ENCODE data around the gene MAPKAP1.

GRCh38 chr9:125443367-125443766 is 263.6 kb downstream of the MAPKAP1 start:
- no peak for TF ChIP-seq CTCF (IDR thresholded peaks at IDR 0.05)
- TF ChIP-seq POLR2A (IDR thresholded peaks at IDR 0.05), result no peak
